Tibial artery (tissue), 4 donors: ENCODE measurements around the gene NSRP1.
"Not testable (repeated sequence)": the region's sequence is repeated elsewhere in the genome, so short reads cannot be mapped to it uniquely, and the experiment has no call there.

Experiments used
- DNase-seq, 2 donors: peaks; one replicate each; pipeline ENCODE4 v3.0.0-alpha.2; 2019
- H3K27ac ChIP-seq, 2 donors: fragments of 200-600 bp; sonication (generic) in 1 of 2; 1 replicate in 1 of 2; 2 replicates in 1 of 2; pipeline ENCODE4 v1.5.1; 2018 to 2019; ENCODE audit warnings: mild to moderate bottlenecking in 1 of 2
- H3K27me3 ChIP-seq, 2 donors: fragments of 200-600 bp; sonication (generic) in 1 of 2; one replicate each; pipeline versions ENCODE4 v1.5.1 to v1.6.0; 2016 to 2019
- H3K36me3 ChIP-seq, 3 donors: fragments of 200-600 bp; sonication (generic) in 2 of 3; one replicate each; pipeline ENCODE4 v1.5.1; 2016 to 2019; ENCODE audit warnings: mild to moderate bottlenecking in 2 of 3
- H3K4me1 ChIP-seq, 4 donors: fragments of 200-600 bp; sonication (generic) in 2 of 4; 1 replicate in 3 of 4; 2 replicates in 1 of 4; pipeline ENCODE4 v1.5.1; 2016 to 2019
- H3K4me3 ChIP-seq, 2 donors: fragments of 200-600 bp; sonication (generic) in 1 of 2; 1 replicate in 1 of 2; 2 replicates in 1 of 2; pipeline ENCODE4 v1.5.1; 2018 to 2019; ENCODE audit warnings: mild to moderate bottlenecking in 2 of 2
- H3K9me3 ChIP-seq, 3 donors: fragments of 200-600 bp; sonication (generic) in 1 of 3; one replicate each; pipeline ENCODE4 v1.5.1; 2016 to 2019
- CTCF ChIP-seq, 2 experiments: fragments of 200-600 bp in 1 of 2; fragments of 450-650 bp in 1 of 2; IDR thresholded peaks; one replicate each; pipeline ENCODE4 v1.5.1; 2017 to 2019; ENCODE audit warnings: antibody characterized with exemption in 2 of 2, mild to moderate bottlenecking in 1 of 2, moderate library complexity in 1 of 2
- intact Hi-C: fragments of 100-400 bp; cut with DNase I; formaldehyde crosslinking; loops from one replicate; pipeline ENCODE4 v1.15.0; 2023; ENCODE audit warnings: low total_unique reads

Gene NSRP1

GRCh38 chr17:30226878-30227277 lies 110.3 kb downstream of the NSRP1 start:
- Histone ChIP-seq H3K4me1 (no peaks in the 10 kb centered on the region), H3K4me3 (no peak overlapping the region), H3K27me3 (peaks cover 0 to 9% of the 10 kb centered on the region in 2 donors), H3K9me3 (no peaks in the 10 kb centered on the region), H3K27ac (no peak overlapping the region), H3K36me3 (no peaks in the 10 kb centered on the region)
- no peak for DNase-seq
- intact Hi-C loops, result no loop called here
- no peak for TF ChIP-seq CTCF (IDR thresholded peaks at IDR 0.05)

GRCh38 chr17:30228011-30228410 lies 111.4 kb downstream of the NSRP1 start:
- no peaks in the 10 kb centered on the region for H3K36me3 ChIP-seq
- intact Hi-C loops, result no loop called here

GRCh38 chr17:30229012-30229411 lies 112.4 kb downstream of the NSRP1 start:
- Histone ChIP-seq H3K9me3 (no peaks in the 10 kb centered on the region), H3K27ac (no peak overlapping the region), H3K4me1 (no peaks in the 10 kb centered on the region), H3K4me3 (no peak overlapping the region), H3K27me3 (peaks cover 0 to 13% of the 10 kb centered on the region in 2 donors), H3K36me3 (no peaks in the 10 kb centered on the region)
- no peak for DNase-seq
- TF ChIP-seq CTCF (IDR thresholded peaks at IDR 0.05), result no peak
- intact Hi-C loops, result no loop called here

More at GRCh38 chr17:30228011-30228410, 111.4 kb downstream of the NSRP1 start:
- peaks cover 0 to 9% of the 10 kb centered on the region in 2 donors for H3K27me3 ChIP-seq
- TF ChIP-seq CTCF (IDR thresholded peaks at IDR 0.05), result no peak
- H3K27ac ChIP-seq, result no peak overlapping the region
- DNase-seq, result no peak
- H3K4me3 ChIP-seq, result no peak overlapping the region
- H3K9me3 ChIP-seq, result no peaks in the 10 kb centered on the region
- no peaks in the 10 kb centered on the region for H3K4me1 ChIP-seq

- intact Hi-C loops, H3K27ac ChIP-seq, H3K4me1 ChIP-seq, H3K9me3 ChIP-seq, DNase-seq, H3K4me3 ChIP-seq, H3K36me3 ChIP-seq: not testable (repeated sequence)
- peaks cover 0 to 15% of the 10 kb centered on the region in 2 donors for H3K27me3 ChIP-seq
These were observed 113.4 kb downstream of the NSRP1 start for GRCh38 chr17:30230009-30230408.

GRCh38 chr17:30230596-30231125 lies 114.0 kb downstream of the NSRP1 start:
- no peaks in the 10 kb centered on the region for H3K36me3 ChIP-seq
- H3K27ac ChIP-seq, result no peak overlapping the region
- no peak for DNase-seq
- H3K4me1 ChIP-seq, result peaks cover 0 to 10% (median 8%) of the 10 kb centered on the region in 4 donors
- no peaks in the 10 kb centered on the region for H3K9me3 ChIP-seq
- no peak for TF ChIP-seq CTCF (IDR thresholded peaks at IDR 0.05)
- peaks cover 0 to 22% of the 10 kb centered on the region in 2 donors for H3K27me3 ChIP-seq
- no peak overlapping the region for H3K4me3 ChIP-seq
- intact Hi-C loops, result no loop called here

GRCh38 chr17:30232015-30232823 lies 115.6 kb downstream of the NSRP1 start:
- no peaks in the 10 kb centered on the region for H3K36me3 ChIP-seq
- H3K27ac ChIP-seq, result no peak overlapping the region
- no peaks in the 10 kb centered on the region for H3K9me3 ChIP-seq
- no peak overlapping the region for H3K4me3 ChIP-seq
- no peak for DNase-seq
- H3K4me1 ChIP-seq, result peaks cover 0 to 24% (median 22%) of the 10 kb centered on the region in 4 donors
- peaks cover 0 to 31% of the 10 kb centered on the region in 2 donors for H3K27me3 ChIP-seq
- TF ChIP-seq CTCF (IDR thresholded peaks at IDR 0.05), result no peak
- intact Hi-C loops, result no loop called here
